CD4-positive, alpha-beta memory T cell (primary cell): Measurements from ENCODE around the gene IHH. TPM values are rescaled to one million over a fixed set of nuclear protein-coding genes. Genes with fewer than 3 reads are reported as not detected.
A peak's percentile ranks its signal among the peaks of the same experiment; 100 is the strongest.

Experiments used
- CTCF ChIA-PET: fragments of 350-600 bp; sonication (Branson Sonifier 250); formaldehyde crosslinking; loops from one replicate; lab custom pipeline; 2021; ENCODE audit warnings: inconsistent platforms; ENCODE audit not compliant: partially characterized antibody; lab: Charles Lee
- POLR2A ChIA-PET: fragments of 350-600 bp; sonication (Branson Sonifier 250); formaldehyde crosslinking; loops from one replicate; lab custom pipeline; 2021; ENCODE audit not compliant: partially characterized antibody; lab: Charles Lee
- DNase-seq, 5 donors: peaks; one replicate each; pipeline versions ENCODE4 v3.0.0 to v3.0.0-alpha.2; 2020 to 2022; ENCODE audit warnings: mixed read lengths in 1 of 5
- H3K27ac ChIP-seq: one replicate; pipeline ENCODE4 v1.7.0; 2013; ENCODE audit warnings: low read depth, low read length
- H3K27me3 ChIP-seq: 2 replicates; pipeline ENCODE4 v1.7.0; 2013; ENCODE audit warnings: mild to moderate bottlenecking, low read length, moderate library complexity; ENCODE audit not compliant: insufficient read depth
- H3K36me3 ChIP-seq: 2 replicates; pipeline ENCODE4 v1.7.0; 2013; ENCODE audit warnings: mild to moderate bottlenecking, low read length, moderate library complexity; ENCODE audit not compliant: insufficient read depth
- H3K4me1 ChIP-seq: 2 replicates; pipeline ENCODE4 v1.7.0; 2013; ENCODE audit warnings: mild to moderate bottlenecking, low read length, moderate library complexity; ENCODE audit not compliant: insufficient read depth
- H3K4me3 ChIP-seq, 2 donors: one replicate each; pipeline ENCODE4 v1.7.0; 2013; ENCODE audit warnings: low read length in 2 of 2, mild to moderate bottlenecking in 1 of 2
- H3K9me3 ChIP-seq, 2 donors: one replicate each; pipeline ENCODE4 v1.7.0; 2013; ENCODE audit warnings: low read length in 2 of 2, control low read depth in 1 of 2; ENCODE audit not compliant: control insufficient read depth in 1 of 2
- H3K27ac Mint-ChIP-seq, 7 donors: one replicate each; pipeline ENCODE4 v1.8.0; 2020 to 2021; ENCODE audit warnings: mixed read lengths in 7 of 7, mild to moderate bottlenecking in 6 of 7, inconsistent platforms in 3 of 7, moderate library complexity in 3 of 7
- H3K27me3 Mint-ChIP-seq, 2 donors: one replicate each; pipeline ENCODE4 v1.8.0; 2020 to 2021; ENCODE audit warnings: mixed read lengths in 2 of 2
- H3K36me3 Mint-ChIP-seq, 2 donors: one replicate each; pipeline ENCODE4 v1.8.0; 2020 to 2021; ENCODE audit warnings: mixed read lengths in 2 of 2, inconsistent platforms in 1 of 2, mild to moderate bottlenecking in 1 of 2
- H3K4me1 Mint-ChIP-seq, 4 donors: one replicate each; pipeline ENCODE4 v1.8.0; 2020 to 2021; ENCODE audit warnings: mixed read lengths in 4 of 4, mild to moderate bottlenecking in 1 of 4
- H3K4me3 Mint-ChIP-seq, 8 donors: one replicate each; pipeline ENCODE4 v1.8.0; 2020 to 2021; ENCODE audit warnings: mixed read lengths in 8 of 8, mild to moderate bottlenecking in 7 of 8, moderate library complexity in 6 of 8, inconsistent platforms in 3 of 8
- H3K9me3 Mint-ChIP-seq, 8 donors: one replicate each; pipeline ENCODE4 v1.8.0; 2020 to 2021; ENCODE audit warnings: mixed read lengths in 8 of 8, mild to moderate bottlenecking in 5 of 8, inconsistent platforms in 3 of 8, moderate library complexity in 1 of 8
- intact Hi-C: fragments of 100-400 bp; cut with micrococcal nuclease; formaldehyde crosslinking; loops from one replicate; pipeline ENCODE4 v1.15.1; 2023
- polyA plus RNA-seq, 2 donors: library from polyadenylated mRNA; unstranded; fragments of 300-500 nt; fragmentation: Illumina TruSeq; gene quantifications; one replicate each; pipeline ENCODE4 v1.2.3, GENCODE V29; 2021
- total RNA-seq, 2 experiments: library from RNA; stranded (reverse); gene quantifications; one replicate each; pipeline ENCODE4 v1.2.3, GENCODE V29; 2021

IHH gene
- total and polyA plus RNA-seq, 4 experiments from 2014 or later: 0.17 TPM; not detected in 3

DNA sequence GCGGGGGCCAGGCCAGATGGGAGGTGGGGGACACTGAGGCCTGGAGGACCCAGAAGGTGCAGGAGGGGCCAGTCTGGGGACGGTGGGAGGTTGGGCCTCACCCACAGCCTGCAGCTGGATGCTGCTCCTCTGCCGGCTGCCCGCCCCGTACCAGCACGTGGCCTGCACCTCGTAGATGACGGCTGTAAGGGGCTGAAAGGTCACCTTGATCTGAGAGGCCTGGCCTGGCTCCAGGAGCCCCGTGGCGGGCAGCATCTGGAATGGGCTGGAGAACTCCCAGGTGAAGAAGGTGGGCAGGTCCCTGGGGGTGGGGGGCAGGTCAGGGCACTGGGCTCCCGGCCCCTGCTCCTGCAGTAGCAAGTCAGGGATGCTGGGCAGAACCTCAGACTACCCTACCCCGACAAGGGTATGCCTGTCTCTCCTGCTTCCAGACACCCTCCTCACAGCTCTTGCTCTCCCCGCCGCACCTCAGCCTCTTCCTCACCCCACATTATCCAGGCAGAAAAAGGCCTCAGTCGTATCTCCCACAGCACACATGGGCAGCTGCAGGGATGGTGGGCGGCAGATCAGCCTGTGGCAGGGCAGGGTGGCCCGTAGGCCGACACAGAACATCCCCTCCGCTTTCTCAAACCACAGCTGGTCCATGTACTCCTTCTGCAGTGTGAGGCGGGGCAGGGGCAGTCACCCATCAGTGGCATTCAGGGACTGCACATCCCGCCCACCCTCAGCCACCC is 29.5 kb downstream of the IHH start:
- Histone ChIP-seq H3K27ac (no peak overlapping the region), H3K4me1 (no peaks in the 10 kb centered on the region), H3K9me3 (no peaks in the 10 kb centered on the region), H3K27me3 (no peaks in the 10 kb centered on the region), H3K36me3 (no peaks in the 10 kb centered on the region), H3K4me3 (no peak overlapping the region)
- no peaks in the 10 kb centered on the region for H3K9me3 Mint-ChIP-seq
- no peak for DNase-seq
- no peak overlapping the region for H3K4me3 Mint-ChIP-seq
- H3K36me3 Mint-ChIP-seq: no peaks in the 10 kb centered on the region
- H3K4me1 Mint-ChIP-seq: peaks cover 0 to 1% (median 0%) of the 10 kb centered on the region in 4 donors
- ChIA-PET CTCF (interaction anchor here (1.0 to 4.6 kb wide), 9 partner anchors 10 to 268 kb away, joined by 3 to 62 read pairs (median 4); partner anchors contain the start of gene NHEJ1), POLR2A (no interaction called here)
- H3K27ac Mint-ChIP-seq: no peak overlapping the region
- intact Hi-C loops: no loop called here
- peaks cover 22 to 30% of the 10 kb centered on the region in 2 donors for H3K27me3 Mint-ChIP-seq

DNA sequence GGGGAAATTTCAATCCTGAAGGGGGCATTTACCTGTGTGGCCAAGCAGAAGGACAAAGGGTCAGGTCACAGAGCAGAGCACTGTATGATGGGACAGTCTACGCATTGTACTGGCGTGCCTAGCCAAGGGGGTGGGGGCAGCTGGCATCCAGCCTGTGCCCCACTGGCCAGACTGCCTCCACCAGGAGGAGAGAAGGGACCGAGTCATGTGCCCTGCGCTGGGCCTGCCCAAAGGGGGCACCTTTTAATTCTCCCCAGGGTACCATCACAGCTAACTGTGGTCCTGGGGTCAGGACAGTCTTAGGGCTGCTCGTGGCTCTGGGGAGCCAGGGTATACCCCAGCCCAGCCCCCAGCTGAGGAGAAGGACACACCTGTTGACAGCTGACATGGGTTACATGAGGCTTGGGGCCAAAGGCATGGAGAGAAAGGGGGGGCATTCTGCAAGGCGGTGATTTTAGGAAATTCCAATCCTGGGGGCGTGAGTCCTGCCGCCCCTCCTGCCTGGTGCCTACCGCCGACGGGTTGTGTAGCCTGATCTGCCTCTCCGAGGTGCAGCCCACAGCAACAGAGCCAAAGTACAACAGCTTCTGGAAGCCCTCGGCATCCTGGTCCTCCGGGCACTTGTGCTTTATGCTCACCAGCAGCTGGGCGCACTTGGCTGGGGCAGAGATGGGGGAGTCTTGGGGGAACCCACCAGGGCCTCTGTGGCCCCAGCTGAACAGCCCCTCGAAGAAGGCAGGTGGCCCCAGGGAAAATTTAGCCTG is 30.4 kb downstream of the IHH start:
- no peaks in the 10 kb centered on the region for H3K9me3 Mint-ChIP-seq
- no peak for DNase-seq
- CTCF ChIA-PET: interaction anchor here (0.6 to 4.6 kb wide), 38 partner anchors 8 to 324 kb away, joined by 3 to 62 read pairs (median 4); partner anchors contain the start of gene NHEJ1
- Histone ChIP-seq H3K27me3 (no peaks in the 10 kb centered on the region), H3K4me3 (no peak overlapping the region), H3K36me3 (no peaks in the 10 kb centered on the region), H3K27ac (no peak overlapping the region), H3K9me3 (no peaks in the 10 kb centered on the region), H3K4me1 (no peaks in the 10 kb centered on the region)
- H3K27me3 Mint-ChIP-seq: peaks cover 18 to 26% of the 10 kb centered on the region in 2 donors
- POLR2A ChIA-PET: interaction anchor here (1.2 kb wide), 1 partner anchor 10 kb away, joined by 3 read pairs; no protein-coding TSS in a partner anchor
- H3K27ac Mint-ChIP-seq: peak overlapping the region in 1 of 7 donors; percentile 21
- intact Hi-C loops: no loop called here
- no peak overlapping the region for H3K4me3 Mint-ChIP-seq
- H3K36me3 Mint-ChIP-seq: no peaks in the 10 kb centered on the region
- H3K4me1 Mint-ChIP-seq: peaks cover 0 to 1% (median 0%) of the 10 kb centered on the region in 4 donors

DNA sequence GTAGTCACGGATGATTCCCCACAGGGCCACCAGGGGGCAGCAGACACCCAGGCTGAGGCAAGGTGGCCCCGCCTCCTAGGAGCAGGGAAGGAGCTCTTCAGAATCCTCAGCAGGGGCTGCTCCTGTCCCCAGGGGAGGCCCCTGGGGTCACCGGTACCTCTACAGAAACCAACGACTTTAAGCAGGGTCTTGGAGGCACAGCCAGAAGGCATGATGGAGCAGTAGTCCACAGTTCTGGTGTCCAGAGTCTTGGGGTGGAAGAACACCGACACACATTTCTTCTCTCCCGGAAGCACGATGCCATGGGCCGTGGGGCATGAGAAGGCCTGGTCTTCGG is 30.9 kb downstream of the IHH start:
- no peaks in the 10 kb centered on the region for H3K4me1 ChIP-seq
- no peaks in the 10 kb centered on the region for H3K9me3 Mint-ChIP-seq

DNA sequence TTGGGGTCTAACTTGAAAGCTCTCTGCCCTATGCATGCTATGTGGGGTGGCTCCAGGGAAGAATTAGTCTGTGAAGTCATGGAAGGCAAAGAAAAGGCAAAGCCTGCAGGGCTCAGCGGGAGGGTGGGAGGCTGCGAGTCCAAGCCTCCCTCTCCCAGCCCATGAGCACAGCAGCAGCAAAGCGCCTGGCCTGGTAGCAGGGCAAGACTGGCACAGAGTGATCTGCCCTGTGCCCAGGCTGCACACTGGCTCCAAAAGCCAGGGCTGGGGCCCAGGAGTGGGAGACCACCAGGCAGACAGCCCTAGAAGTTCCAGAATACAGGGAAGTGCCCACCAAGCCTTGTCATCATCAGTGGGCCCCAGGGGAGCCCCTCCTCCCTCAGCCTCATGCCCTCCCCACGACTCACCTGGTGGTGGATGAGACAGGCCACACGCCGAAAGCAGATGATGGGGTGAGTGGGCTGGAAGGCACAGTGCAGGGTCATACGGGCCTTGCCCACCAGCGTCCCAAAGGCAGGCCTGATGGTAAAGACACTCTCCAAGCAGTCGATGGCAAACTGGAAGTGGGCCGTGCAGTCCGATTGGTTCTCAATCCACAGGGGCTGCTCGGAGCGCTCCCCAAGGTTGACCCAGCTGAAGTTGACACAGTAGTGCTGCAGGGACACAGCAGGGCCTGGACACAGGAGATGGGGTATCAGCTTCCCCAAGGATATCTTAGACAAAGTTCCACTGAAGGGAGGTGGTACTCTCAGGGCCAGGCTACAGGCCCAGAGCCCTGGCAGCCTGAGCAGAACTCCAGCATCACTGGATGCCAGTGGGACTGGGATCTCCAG is 31.5 kb downstream of the IHH start:
- intact Hi-C loops: loop anchor here (1.0 kb wide), 3 partner anchors 90 to 269 kb away; no protein-coding TSS in a partner anchor
- no peak for DNase-seq
- Mint-ChIP-seq H3K4me3 (no peak overlapping the region), H3K27me3 (peaks cover 15 to 17% of the 10 kb centered on the region in 2 donors), H3K27ac (peak overlapping the region in 1 of 7 donors; percentile 21), H3K4me1 (peaks cover 0 to 1% (median 0%) of the 10 kb centered on the region in 4 donors), H3K9me3 (no peaks in the 10 kb centered on the region), H3K36me3 (no peaks in the 10 kb centered on the region)
- H3K27ac ChIP-seq: no peak overlapping the region
- no peaks in the 10 kb centered on the region for H3K4me1 ChIP-seq
- H3K4me3 ChIP-seq: no peak overlapping the region
- CTCF ChIA-PET: interaction anchor here (0.6 to 4.6 kb wide), 36 partner anchors 9 to 325 kb away, joined by 3 to 62 read pairs (median 4); partner anchors contain the start of gene NHEJ1
- H3K9me3 ChIP-seq: no peaks in the 10 kb centered on the region
- H3K36me3 ChIP-seq: no peaks in the 10 kb centered on the region
- no peaks in the 10 kb centered on the region for H3K27me3 ChIP-seq
- POLR2A ChIA-PET: interaction anchor here (1.2 kb wide), 1 partner anchor 9 kb away, joined by 3 read pairs; no protein-coding TSS in a partner anchor

More for the DNA sequence above, 30.9 kb downstream of the IHH start:
- H3K4me3 Mint-ChIP-seq: no peak overlapping the region
- H3K27ac Mint-ChIP-seq: peak overlapping the region in 1 of 7 donors; percentile 21
- H3K27me3 Mint-ChIP-seq: peaks cover 16 to 21% of the 10 kb centered on the region in 2 donors
- ChIA-PET CTCF (interaction anchor here (0.6 to 4.6 kb wide), 38 partner anchors 9 to 324 kb away, joined by 3 to 62 read pairs (median 4); partner anchors contain the start of gene NHEJ1), POLR2A (interaction anchor here (1.2 kb wide), 1 partner anchor 9 kb away, joined by 3 read pairs; no protein-coding TSS in a partner anchor)
- intact Hi-C loops: loop anchor here (1.0 kb wide), 3 partner anchors 90 to 269 kb away; no protein-coding TSS in a partner anchor
- peak; percentile 69 to 76 (median 73) for DNase-seq
- Histone ChIP-seq H3K27ac (no peak overlapping the region), H3K9me3 (no peaks in the 10 kb centered on the region), H3K4me3 (no peak overlapping the region), H3K27me3 (no peaks in the 10 kb centered on the region), H3K36me3 (no peaks in the 10 kb centered on the region)
- H3K4me1 Mint-ChIP-seq: peaks cover 0 to 1% (median 0%) of the 10 kb centered on the region in 4 donors
- H3K36me3 Mint-ChIP-seq: no peaks in the 10 kb centered on the region

DNA sequence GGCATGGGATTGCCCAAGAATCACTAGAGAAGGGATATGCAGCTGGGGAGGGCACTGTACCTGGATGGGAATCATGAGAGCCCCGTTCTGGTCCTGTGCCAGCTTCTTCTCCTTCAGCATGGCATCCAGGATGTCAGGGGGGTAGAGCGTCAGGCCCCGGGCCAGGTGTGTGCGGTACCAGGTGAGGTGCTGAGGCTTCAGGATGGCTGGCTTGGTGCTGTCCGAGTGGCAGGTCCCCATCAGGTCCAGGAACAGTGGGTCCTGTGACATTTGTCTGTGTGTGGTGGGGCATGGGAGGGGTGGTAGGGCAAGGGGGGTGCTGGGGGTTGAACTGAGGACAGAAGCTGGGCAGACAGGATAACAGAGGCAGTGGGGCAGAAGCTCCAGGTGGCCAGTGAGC is 32.6 kb downstream of the IHH start:
- Histone ChIP-seq H3K4me1 (no peaks in the 10 kb centered on the region), H3K9me3 (no peaks in the 10 kb centered on the region), H3K27ac (no peak overlapping the region), H3K4me3 (no peak overlapping the region), H3K36me3 (no peaks in the 10 kb centered on the region), H3K27me3 (no peaks in the 10 kb centered on the region)
- Mint-ChIP-seq H3K27me3 (peaks cover 10 to 15% of the 10 kb centered on the region in 2 donors), H3K27ac (no peak overlapping the region), H3K4me1 (peaks cover 0 to 1% (median 0%) of the 10 kb centered on the region in 4 donors), H3K9me3 (no peaks in the 10 kb centered on the region), H3K36me3 (no peaks in the 10 kb centered on the region), H3K4me3 (no peak overlapping the region)
- ChIA-PET POLR2A (no interaction called here), CTCF (interaction anchor here (1.2 to 4.6 kb wide), 6 partner anchors 9 to 125 kb away, joined by 3 to 33 read pairs (median 9); no protein-coding TSS in a partner anchor)
- intact Hi-C loops: no loop called here
- no peak for DNase-seq

DNA sequence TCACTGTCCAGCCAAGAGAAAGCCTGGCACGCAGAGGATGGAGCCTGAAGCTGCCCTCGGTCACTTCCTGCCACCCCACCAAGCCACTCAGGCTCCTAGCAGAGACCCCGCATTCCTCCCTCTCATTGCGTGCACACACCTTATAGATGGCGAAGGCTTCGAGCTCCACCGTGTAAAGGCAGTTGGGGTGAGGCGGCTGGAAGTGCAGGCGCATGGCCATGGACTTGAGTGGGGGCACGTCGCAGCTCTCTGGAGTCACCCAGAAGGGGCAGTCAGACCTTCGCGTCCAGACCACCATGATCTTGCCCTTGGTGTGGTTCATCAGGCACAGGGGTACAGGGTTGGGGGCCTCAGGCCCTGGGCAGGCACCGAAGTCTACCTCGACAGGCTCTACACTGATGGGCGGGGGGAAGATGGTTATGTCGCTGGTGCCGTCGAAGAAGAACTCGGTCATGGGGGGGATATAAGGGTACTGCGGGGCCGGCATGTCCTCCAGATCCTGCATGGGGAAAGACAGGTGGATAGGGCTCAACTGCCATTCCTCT is 33.1 kb downstream of the IHH start:
- no peaks in the 10 kb centered on the region for H3K36me3 ChIP-seq
- no peaks in the 10 kb centered on the region for H3K36me3 Mint-ChIP-seq
- H3K27ac Mint-ChIP-seq: no peak overlapping the region
- intact Hi-C loops: no loop called here
- H3K27me3 ChIP-seq: no peaks in the 10 kb centered on the region
- ChIA-PET CTCF (interaction anchor here (0.9 to 4.6 kb wide), 9 partner anchors 8 to 132 kb away, joined by 3 to 33 read pairs (median 4); partner anchors contain the start of gene CFAP65), POLR2A (no interaction called here)
- H3K4me1 Mint-ChIP-seq: peaks cover 0 to 1% (median 0%) of the 10 kb centered on the region in 4 donors
- no peak overlapping the region for H3K4me3 ChIP-seq
- H3K4me3 Mint-ChIP-seq: no peak overlapping the region
- peaks cover 11 to 13% of the 10 kb centered on the region in 2 donors for H3K27me3 Mint-ChIP-seq
- DNase-seq: no peak
- H3K4me1 ChIP-seq: no peaks in the 10 kb centered on the region
- H3K27ac ChIP-seq: no peak overlapping the region
- H3K9me3 Mint-ChIP-seq: no peaks in the 10 kb centered on the region
- H3K9me3 ChIP-seq: no peaks in the 10 kb centered on the region
